ENCODE results near the gene PCDHGA1. TPM values are rescaled to one million over a fixed set of nuclear protein-coding genes. Genes with fewer than 3 reads are reported as not detected.
A peak's percentile ranks its signal among the peaks of the same experiment; 100 is the strongest.

The PCDHGA1 gene
- total RNA-seq, 1 experiment from 2014 or later = 0.63 TPM

DNA sequence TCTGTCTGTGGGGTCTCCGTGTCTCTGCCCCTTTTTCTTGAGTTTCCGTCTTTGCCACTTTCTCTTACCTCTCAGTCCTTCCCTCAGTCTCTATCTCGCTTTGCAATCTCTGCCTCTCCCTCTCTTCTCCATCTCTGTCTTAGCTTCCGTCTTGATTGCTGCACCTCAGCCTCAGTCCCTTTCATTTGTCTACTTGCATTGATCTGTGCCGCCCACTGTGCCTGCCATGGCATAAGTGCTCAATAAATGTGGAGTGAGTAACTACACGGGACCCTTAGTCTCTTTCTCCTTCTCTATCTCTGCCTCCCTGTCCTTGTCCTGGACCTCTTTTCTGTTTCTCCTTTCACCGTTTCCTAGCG is 165.1 kb downstream of the PCDHGA1 start:
- Histone ChIP-seq H2BK120ac (ENCODE audit: low read depth, low read length, poor library complexity, severe bottlenecking) (no peak overlapping the region), H3K27ac (ENCODE audit: insufficient read length, low read depth, low read length) (no peak overlapping the region), H4K5ac (ENCODE audit: insufficient read length, low read depth, low read length) (no peak overlapping the region), H3K9me3 (ENCODE audit: control insufficient read depth, low read depth, low read length) (no peaks in the 10 kb centered on the region), H3K56ac (ENCODE audit: insufficient read length, low read depth, low read length) (no peak overlapping the region), H2BK5ac (ENCODE audit: insufficient read length, low read length) (no peak overlapping the region), H3K4me2 (ENCODE audit: insufficient read depth, insufficient read length, low read length) (peak overlapping the region; percentile 38), H3T11ph (ENCODE audit: low read length) (no peak overlapping the region), H3K27me3 (ENCODE audit: insufficient read depth, low read length) (peaks cover 4% of the 10 kb centered on the region; the same call in 1 of the 2 replicates), H2AFZ (ENCODE audit: low read length) (no peak overlapping the region), H3K4me1 (ENCODE audit: insufficient read depth, low read length) (peaks cover 14% of the 10 kb centered on the region), H3K14ac (ENCODE audit: insufficient read depth, low read length) (no peak overlapping the region), H2BK20ac (ENCODE audit: low read depth, low read length, poor library complexity, severe bottlenecking) (no peak overlapping the region), H3K23me2 (ENCODE audit: insufficient read length, low read depth, low read length, poor library complexity, severe bottlenecking) (peaks cover 14% of the 10 kb centered on the region), H2AK5ac (ENCODE audit: insufficient read length, low read length) (no peak overlapping the region), H4K20me1 (ENCODE audit: control insufficient read depth, insufficient read depth, insufficient read length) (no peaks in the 10 kb centered on the region), H4K91ac (ENCODE audit: insufficient read length, low read depth, low read length) (no peak overlapping the region), H2BK15ac (ENCODE audit: low read depth, low read length) (no peak overlapping the region), H3K79me1 (ENCODE audit: insufficient read depth, low read depth, low read length, poor library complexity, severe bottlenecking) (no peaks in the 10 kb centered on the region), H3K4ac (ENCODE audit: low read depth, low read length) (no peak overlapping the region), H3K9ac (ENCODE audit: extremely low read depth, insufficient read length, low read length) (no peak overlapping the region), H3K23ac (ENCODE audit: insufficient read length, low read depth, low read length) (no peak overlapping the region), H3K18ac (ENCODE audit: insufficient read length, low read depth, low read length) (no peak overlapping the region), H4K8ac (replicated peaks; ENCODE audit: insufficient read length, low read depth, low read length) (no peak overlapping the region), H2BK12ac (ENCODE audit: insufficient read length, low read depth, low read length) (no peak overlapping the region), H3K79me2 (ENCODE audit: insufficient read depth, low read length) (no peaks in the 10 kb centered on the region)
- Mint-ChIP-seq H3K4me3 (peak overlapping the region; percentile 3 to 33; a peak in 3 of 5 replicates), H3K27me3 (ENCODE audit: low read depth) (peaks cover 2% of the 10 kb centered on the region; the same call in 1 of the 2 replicates), H3K36me3 (ENCODE audit: insufficient read depth in 1 of 3, low read depth in 3 of 3) (peaks cover 6 to 17% (median 15%) of the 10 kb centered on the region in 3 experiments; a peak in 5 of 7 replicates), H3K9me3 (no peaks in the 10 kb centered on the region), H3K27ac (peak overlapping the region; percentile 1 to 17 (median 2); a peak in 3 of 7 replicates), H3K4me1 (peaks cover 27 to 28% of the 10 kb centered on the region in 2 experiments)
- no peak for DNase-seq
- TF ChIP-seq, protein P1, sequence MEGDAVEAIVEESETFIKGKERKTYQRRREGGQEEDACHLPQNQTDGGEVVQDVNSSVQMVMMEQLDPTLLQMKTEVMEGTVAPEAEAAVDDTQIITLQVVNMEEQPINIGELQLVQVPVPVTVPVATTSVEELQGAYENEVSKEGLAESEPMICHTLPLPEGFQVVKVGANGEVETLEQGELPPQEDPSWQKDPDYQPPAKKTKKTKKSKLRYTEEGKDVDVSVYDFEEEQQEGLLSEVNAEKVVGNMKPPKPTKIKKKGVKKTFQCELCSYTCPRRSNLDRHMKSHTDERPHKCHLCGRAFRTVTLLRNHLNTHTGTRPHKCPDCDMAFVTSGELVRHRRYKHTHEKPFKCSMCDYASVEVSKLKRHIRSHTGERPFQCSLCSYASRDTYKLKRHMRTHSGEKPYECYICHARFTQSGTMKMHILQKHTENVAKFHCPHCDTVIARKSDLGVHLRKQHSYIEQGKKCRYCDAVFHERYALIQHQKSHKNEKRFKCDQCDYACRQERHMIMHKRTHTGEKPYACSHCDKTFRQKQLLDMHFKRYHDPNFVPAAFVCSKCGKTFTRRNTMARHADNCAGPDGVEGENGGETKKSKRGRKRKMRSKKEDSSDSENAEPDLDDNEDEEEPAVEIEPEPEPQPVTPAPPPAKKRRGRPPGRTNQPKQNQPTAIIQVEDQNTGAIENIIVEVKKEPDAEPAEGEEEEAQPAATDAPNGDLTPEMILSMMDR (conservative IDR thresholded peaks at IDR 0.05) = no peak
- WGBS (ENCODE audit: extremely low coverage, insufficient read length, low lambda C conversion rate) = no CpG with 5 or more reads among the region's 8 CpGs
